ENCODE data around the gene BAIAP2.

Gene BAIAP2

DNA sequence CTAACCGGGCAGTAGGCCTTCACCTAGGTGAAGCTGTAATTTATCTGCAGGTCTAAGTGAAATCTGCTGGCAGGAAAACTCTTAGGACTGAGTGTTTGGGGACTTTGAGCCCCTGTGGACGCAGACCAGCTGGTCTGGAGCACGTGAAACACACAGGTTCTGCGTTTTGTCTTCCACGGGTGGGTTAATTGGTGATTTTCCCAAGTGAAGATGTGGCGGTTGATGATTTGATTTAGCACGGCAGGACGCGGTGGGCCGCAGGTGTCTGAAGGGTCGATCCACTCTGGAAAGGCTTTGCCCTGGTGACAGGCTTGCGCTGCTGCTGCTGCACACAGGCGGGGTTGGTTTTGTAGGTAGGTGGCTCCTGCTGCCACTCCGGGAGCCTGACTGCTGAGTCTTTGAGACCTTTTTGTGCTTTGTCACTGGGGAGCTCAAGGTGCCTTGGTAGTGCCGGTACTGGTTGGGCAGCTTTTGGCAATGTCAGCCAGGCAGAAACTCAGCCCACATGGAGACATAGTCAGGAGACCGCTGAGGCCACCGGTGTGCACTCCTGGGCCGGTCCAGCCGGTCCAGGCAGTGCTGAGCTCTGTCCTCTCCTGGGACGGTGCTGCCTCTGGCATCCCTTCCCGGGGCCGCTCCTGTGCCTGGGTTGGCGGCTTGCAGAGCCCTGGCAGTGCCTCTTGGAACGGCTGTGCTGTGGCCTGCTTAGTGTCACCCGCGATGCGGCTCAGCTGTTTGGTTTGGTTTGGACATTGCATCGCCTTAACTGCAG is 2.3 kb downstream of the BAIAP2 start:
- DNase-seq (ENCODE audit: low read depth): no peak

DNA sequence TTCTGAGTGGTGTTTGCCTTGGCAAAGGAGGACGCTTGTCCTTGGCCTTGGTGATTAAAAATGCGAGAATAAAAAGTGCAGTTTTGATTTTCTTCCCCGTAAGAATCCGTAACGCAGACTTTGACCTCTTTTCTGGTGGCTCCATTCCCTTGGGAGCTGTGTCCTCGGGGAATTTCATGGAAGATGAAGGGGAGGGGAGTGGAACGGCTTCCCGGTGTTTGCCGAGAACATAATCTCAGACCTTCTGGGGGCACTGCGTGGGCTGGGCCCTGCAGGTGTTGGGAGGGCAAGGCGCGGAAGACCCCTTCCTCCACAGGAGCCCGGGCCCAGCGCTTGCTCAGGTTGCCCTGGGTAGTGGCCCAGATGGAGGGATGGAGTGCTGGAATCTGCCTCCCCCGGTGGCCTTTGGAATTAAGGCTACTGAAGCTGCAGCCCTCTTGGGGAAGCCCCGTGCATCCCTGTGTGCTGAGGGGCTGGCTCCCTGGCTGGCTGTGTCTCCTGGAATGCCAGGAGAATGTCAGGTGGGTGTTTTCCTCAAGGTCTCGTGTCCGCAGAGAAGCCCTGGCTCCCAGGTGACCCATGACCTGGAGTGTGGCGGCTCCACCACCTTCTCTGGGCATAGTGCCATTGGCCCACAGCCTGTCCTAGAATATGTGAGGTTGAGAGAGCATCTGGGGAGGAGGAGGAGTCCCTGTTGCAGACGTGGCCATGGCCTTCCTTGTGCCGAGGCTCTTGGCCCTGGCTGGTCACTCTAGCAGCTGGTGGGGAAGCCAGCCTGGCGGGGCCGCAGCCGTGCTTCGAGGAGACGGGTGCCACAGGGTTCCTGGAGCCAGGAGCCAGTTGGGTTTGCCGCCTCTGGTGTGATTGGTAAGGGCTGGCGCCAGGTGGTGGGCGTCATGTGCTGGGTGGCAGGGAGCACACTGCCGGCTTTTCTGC is 3.1 kb downstream of the BAIAP2 start:
- no peak for DNase-seq (ENCODE audit: low read depth)

DNA sequence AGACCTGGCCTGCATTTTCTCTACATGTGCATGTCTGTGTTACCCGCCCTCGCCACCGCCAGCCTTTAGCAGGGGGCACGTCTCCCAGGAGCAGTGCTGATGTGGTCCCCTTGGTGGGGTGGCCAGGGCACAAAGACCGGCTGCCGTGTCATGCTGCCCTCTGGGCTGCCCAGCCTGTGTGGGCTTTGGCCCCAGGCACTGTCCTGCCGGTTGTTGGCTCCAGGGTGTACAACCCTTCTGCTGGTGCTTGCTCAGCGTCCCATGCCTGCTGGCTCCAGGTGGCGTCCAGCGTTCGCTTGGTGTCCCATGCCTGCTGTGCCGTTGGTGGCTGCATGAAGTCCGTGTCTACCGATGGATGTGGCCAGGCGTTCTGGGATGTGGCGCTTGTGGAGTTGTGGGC is 4.1 kb downstream of the BAIAP2 start:
- DNase-seq (ENCODE audit: low read depth): no peak

DNA sequence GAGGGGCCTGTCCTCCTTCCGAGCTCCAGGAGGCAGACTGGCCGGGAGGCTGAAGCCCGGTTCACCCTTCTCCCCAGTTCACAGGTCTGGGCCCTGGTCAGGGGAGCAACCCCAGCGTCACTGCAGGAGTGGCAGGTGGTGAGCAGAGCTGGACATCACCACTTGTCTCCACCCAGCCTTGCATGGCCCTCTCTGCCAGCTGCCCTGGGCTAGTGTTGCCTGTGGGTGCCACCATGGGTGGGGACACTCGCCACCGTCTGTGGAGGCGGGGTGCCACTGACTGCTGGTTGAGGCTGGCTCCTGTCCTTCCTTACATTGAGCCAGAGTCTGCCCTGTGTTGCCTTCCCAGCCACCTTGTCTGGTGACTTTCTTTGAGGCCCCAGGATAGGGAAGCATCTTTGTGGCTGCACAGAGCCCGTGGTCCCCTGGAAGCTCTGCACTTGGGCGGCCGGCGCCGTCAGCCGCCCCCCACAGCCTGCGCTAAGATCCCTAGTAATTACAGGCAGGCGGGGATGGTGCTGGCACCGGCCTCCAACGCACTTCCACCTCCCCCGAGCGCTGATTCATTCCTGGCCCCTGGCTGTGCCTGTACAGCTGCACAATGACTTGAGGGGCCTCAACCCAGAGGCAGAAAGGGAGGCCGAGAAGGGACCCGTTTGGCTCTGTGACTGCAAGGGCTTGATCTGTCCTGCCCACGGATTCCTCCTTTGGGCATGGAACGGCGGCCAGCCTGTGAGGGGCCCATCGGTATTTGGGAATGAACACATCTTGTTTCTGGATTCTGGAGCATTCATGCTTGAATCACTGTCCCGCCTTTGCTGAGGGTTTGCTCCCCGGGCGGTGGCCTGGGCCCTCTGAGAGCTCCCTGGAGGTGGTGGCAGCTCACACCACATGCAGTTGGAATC is 5.2 kb downstream of the BAIAP2 start:
- DNase-seq (ENCODE audit: low read depth): no peak

DNA sequence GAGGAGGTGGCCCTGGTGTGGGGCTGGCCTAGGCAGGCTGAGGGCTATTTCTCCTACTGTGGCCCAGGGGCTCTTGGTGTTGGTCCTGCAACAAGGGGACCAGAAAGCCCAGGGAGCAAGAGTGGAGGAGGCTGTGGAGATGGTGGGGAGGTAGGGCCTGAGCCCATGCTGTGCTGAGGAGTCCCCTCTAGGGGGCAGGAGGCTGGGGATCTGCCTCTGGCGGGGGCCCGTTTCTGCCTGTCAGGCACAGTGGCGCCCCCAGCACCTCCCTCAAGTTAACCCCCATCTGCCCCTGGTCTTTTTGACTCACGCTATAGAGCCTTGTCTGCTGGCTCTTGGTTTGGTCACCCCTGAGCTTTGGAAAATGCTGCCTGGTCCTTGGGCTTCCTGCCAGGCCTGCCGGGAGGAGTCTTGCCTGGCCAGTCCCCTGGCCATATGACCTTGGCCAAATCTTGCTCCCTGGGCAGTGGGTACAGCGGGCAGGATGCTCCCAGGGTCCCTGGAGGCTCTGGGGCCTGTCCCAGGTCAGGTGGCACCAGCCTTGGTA is 5.9 kb downstream of the BAIAP2 start:
- DNase-seq (ENCODE audit: low read depth): no peak

DNA sequence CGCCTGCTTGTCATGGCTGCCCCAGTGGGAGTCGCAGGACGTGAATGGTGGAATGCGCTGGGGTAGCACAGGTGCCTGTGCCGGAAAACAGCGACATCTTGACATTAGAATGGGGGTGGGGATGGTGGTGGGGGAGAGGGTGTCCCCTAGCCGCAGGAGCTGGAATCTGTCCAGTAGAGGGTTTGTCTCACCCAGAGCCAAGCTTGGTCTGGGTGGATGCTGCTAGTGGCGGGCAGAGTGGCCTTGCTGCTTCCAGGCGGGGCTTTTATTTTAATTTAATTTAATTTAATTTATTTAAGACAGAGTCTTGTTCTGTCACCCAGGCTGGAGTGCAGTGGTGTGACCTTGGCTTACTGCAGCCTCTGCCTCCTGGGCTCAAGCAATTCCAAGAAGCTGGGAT is 7.7 kb downstream of the BAIAP2 start:
- no peak for DNase-seq (ENCODE audit: low read depth)

DNA sequence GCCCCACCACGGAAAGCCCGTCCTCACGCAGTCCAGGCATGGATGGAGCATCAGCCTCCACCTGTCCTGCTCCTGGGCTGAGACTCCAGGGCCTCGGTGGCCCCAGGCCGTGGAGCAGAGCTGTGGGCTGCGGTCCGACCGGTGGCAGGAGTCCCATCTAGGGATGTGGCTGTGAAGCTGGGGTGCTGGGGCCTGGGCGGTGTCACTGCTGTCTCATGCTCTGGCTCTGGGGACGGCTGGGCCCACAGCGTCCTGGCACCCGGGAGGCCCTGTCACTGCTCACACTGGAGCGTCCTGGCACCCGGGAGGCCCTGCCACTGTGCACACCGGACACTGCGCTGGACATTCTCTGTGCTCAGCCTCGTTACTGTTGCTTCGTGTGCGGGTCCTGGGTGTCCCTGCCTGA is 8.4 kb downstream of the BAIAP2 start:
- DNase-seq (ENCODE audit: low read depth): no peak

DNA sequence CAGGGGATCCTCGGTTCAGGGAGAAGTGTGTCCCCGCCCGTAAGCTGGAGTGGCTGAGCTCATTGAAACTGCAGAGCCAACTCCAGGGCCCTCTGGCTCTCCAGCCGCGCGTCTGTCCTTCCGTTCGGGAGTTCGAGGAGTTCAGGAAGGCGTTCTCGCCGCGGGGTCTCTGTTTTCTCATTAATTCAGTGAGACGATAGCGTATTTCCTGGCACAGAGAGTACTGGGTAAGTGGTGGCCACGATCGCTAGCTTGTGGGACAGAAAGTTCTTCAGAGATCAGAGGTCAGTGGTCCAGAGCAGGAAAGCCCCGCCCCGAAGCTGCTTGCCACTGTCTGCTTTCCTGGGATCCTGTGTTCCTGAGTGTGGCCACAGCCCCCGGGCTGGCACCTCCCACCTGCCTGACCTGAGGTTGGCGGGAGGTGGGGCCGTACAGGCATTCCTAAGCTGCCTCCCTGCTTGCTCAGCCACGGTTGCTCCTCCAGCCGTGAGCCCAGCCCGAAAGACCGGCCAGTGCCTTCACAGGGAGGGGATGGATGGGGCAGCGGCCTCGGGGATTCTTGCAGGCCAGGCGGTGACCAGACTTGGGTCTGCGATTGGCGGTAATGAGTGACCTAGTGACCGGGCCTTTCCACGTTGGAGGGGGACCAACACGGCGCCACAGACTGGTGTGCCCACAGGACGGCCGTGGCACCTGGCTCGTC is 8.9 kb downstream of the BAIAP2 start:
- no peak for DNase-seq (ENCODE audit: low read depth)

DNA sequence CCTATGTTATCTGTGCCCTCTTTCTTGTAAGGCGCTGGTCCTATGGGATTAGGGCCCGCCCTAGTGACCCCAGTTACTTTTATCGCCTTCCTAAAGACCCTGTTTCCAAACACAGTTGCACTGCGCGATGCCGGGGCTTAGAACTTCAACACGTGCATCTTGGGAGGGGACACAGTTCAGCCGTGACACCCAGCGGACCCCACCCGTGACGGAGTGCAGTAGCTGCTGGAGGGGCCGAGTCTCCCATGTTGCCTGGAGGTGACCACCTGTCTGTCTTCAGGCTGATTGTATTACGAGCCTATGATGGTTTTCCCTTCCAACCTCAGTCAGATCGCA is 9.4 kb downstream of the BAIAP2 start:
- DNase-seq (ENCODE audit: low read depth): no peak

DNA sequence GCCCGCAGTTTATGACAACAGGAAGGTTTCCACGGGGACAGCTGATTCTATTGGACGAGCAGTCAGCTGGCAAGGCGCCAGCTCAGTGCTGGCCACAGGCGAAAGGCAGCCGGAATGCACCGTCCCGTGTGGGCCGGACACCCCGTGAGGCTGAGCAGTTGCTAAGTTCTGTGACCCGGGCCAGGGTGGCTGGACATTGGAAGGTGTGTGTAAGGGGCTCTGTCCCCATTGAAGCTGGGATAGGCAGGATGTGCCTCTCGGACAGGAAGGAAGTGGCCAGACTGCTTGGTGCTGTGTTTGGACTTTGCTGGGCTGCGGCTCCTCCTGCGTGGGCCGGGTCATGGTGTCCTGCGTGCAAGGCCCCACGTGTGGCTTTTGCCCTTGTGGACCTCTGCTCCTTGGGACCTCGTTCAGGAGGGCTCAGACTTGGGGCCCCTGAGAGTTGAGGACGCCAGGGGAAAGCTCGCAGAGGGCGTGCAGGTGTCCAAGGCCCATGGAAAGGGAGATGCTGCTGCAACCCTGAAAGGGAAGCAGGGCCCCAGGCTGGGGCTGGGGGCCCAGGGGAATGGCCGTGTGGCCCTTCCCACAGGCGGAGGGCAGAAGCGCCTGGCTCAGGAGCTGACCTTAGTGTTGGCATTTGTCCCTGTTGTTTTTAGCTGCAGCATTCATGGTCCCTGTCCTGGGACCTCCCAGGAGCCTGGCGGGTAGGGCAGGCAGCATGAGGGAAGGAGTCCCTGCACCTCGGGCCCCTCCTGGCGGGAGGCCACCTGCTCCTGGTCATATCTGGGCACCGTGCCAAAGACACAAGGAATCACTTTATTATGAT is 10.0 kb downstream of the BAIAP2 start:
- DNase-seq (ENCODE audit: low read depth): no peak

DNA sequence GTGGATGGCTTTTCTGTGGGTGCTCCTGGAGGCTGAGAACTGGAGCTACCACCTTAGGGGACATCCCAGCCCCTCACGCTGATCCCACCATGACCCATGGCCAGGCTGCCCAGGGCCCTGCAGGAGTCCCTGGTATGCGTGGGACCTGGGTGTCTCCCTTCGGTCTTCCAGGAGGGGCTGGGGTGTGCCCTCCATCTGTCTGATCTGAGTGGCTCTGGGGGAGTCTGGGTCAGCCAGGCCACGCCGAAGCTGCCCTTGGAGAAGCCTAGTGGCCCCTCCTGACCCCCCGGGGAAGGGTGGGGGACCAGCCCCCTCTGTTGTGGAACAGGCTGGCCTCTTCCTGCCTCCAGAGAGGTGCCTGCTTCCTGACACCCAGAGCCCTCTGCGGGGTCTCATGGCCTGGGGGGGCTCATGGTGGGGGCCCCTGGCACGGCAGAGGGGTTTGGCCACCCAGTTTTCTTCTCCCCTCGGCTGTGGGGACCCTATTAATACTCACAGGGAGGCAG is 10.7 kb downstream of the BAIAP2 start:
- DNase-seq (ENCODE audit: low read depth): no peak

DNA sequence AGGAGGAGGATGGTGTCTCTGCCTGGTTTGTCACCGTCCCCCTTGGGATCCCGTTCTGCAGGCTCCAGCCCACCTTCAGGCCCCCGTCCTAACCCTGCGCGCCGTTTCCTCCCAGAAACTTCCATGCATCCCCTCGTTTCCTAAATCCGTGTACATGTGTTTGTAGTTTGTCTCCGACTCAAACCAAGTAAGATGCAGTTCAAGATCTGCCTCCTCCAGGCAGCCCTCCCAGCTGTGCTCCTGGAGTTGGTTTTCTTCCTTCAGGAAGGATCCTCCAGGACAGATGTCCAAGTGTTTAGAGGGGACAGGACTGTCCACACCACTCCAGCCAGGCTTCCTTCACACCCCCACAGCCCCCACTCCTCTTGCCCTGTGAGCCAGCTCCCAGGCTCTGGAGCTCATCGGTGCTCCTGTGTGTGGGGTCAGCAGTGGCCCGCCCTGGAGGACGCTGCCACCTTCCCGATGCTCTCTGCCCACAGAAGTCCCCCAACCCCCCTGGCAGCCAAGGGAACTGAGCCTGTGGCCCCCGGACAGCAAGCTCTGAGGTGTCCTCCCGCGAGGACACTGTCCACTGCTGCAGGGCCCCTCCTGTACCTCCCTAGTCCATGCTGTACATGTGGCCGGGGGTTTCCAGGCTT is 11.3 kb downstream of the BAIAP2 start:
- DNase-seq (ENCODE audit: low read depth): no peak

DNA sequence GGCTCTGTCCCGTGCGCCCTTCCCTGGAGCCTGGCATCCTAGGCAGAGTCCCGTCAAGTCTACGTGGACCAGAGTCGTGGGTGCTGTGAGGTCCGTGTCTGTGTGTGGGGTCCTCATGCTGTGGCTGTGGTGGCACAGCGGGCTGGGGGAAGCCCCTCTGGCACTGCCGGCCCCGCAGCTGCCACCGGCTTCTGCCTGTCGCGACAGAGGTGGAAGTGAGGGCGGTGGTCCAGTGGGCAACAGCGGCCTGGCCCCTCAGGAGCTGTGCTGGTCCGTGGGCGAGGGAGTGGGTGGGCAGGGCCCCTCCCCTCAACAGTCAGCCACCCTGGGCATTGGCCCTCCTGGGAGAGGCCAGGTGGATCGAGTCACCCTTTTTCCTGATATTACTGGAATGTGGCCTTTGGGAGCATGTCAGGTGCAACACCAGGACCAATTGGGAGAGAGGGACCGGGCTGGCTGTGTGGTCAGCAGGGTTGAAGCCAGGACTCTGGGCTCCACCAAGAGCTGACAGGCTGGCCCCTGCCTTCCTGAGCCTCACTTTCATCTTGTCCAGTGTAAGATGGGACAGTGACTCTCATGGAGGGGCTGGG is 11.9 kb downstream of the BAIAP2 start:
- no peak for DNase-seq (ENCODE audit: low read depth)

DNA sequence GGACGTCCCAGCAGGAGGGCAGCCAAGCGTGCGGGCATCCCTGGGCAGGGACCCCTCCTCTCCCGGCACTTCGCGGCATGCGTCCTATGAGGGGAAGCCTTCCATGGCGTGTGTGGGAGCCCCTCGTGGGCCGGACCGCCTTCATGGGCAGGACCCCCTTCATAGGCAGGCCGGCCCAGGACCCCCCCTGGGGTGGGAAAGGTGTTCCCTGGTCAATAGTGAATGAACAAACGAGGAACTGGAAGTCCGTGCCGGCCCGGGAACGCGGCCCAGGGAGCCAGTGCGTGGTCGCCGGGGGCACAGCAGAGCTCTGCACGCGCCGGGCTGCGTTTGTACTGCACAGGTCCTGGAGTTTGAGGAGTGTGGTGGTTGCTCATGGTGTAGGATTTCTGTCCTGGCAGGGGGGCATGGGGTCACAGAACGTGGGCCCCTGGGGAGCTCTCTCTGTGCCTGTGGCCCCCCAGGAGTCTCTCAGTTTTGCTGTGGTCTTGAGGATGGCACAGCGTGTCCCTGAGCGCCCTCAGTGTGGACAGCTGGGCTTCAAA is 13.9 kb downstream of the BAIAP2 start:
- no peak for DNase-seq (ENCODE audit: low read depth)

DNA sequence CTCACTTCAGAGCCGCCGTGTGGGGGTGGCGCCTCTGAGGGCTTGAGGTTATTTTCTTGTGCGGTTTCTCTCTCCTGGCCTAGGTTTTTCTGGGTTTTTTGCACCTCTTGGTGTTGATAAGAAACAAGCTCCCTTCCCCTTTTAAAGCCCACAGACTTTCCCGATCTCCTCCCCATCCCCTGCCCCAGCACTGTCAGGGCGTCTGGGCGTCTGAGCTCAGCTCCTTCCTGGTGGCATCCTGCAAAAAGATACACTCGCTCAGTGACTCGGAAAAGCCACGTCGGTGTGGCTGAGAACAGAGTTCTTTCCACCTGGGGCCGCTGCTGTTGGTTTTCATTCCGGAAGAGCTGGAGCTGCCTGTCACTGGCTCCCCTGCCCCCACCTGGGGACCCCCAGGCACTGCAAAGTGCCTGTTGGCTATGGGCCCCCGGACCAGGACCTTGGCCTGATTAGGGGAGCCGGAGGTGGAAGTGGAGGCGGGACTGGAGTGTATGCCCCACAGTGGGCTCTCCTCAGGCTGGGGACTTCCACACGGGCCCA is 14.5 kb downstream of the BAIAP2 start:
- no peak for DNase-seq (ENCODE audit: low read depth)

DNA sequence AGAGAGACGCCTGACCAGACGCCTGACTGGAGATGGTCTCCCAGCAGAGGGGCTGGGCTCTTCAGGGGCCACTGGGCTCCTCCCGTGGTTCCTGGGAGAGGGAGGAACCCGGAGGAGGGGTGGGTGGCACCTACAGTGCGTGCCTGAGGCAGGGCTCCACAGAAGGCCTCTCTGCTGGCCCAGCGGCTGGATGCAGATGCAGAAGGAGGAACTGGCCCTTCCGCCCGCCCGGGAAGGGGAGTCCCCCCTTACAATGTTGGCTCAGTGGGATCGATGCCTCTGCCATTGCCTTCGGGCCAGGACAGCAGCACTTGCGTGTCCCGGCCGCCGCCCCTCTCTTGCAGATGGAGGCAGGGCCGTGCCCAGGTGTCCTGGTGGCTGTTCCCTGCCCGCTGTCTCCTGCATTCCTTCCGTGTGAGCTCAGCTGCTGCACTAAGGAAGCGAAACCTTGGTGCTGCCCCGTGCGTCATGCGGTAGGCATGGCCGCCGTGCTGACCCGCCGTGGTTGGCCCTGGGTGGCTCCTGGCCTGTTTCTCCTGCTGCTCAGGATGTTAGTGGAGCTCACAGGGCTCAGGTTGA is 15.1 kb downstream of the BAIAP2 start:
- DNase-seq (ENCODE audit: low read depth): no peak

DNA sequence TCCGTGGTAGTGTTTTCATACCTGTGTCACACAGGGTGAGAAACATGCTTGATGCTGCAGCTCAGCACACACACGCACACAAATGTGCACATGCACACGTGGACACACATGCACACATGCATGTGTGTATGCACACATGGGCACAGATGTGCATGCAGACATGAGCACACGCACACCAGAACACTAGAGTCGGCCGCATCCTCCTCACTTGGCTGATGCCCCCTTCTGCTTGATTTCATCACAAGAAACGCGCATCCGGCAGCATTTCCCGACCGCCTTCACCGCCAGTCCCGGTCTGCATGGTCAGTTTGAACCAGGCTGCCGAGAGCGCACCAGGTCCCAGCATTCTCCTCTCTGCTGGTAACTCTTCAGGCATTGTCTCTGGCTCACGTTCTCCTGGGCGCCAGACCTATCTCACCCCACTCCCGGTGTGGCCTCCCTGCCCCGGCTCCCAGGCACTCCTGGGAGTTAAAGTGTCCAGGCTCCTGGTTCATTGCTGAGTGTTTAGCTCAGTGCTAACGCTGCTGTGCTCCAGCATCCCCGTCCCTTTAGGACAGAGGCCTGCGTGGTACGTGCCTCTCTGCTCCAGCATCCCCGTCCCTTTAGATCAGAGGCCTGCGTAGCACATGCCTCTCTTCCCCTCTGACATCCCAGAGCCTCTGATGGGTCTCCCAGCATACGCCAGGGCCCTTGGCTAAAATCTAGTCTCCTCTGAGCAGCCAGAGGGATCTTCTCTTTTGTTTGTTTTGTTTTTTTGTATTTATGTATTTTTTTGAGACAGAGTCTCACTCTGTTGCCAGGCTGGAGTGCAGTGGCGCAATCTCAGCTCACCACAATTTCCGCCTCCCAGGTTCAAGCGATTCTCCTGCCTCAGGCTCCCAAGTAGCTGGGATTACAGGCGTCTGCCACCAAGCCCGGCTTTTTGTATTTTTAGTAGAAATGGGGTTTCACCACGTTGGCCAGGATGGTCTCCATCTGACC is 16.0 kb downstream of the BAIAP2 start:
- DNase-seq (ENCODE audit: low read depth): no peak

All from activated gamma-delta T cell treated with anti-CD3 and anti-CD28 coated beads, Interleukin-2, amount 50 U/mL, for 16 hours (primary cell).